ENCODE measurements around the gene TRAK2.

TRAK2 gene

DNA sequence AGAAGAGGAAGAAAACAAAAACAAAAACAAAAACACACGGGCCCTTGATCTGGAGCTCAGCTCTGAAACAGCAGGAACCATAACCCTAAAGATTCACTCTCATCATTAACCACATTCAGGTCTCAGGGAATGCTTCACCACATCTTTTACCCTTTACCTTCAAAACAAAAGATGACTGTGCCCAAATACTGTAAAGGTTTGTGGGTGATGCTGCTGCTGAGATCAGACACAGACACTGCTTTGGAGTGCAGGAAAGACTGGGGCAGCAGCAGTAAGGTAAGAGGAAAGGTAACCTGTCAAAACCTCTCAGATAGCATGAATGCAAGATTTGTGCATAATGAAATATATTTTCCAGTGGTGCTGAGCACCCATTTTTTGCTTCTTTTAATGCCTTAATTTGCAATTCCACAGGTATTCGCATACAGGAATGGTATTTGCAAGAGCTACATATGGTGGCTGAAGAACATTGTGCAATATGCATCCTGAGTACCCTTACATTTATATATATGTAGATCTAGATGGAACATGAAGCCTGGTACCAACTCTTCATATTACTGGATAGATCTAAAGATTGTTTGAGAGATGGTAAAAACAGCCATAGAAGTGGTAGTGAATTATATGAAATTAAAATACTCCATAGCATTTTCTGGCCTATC is 90.1 kb downstream of the TRAK2 start:
- no peak for DNase-seq (ENCODE audit: low read depth)

GRCh38 chr2:201360256-201360655 is 91.0 kb downstream of the TRAK2 start:
- no peak for DNase-seq (ENCODE audit: low read depth)

- DNase-seq (ENCODE audit: low read depth) = peak; percentile 58
Measured at GRCh38 chr2:201358684-201359083, 92.6 kb downstream of the TRAK2 start.

DNA sequence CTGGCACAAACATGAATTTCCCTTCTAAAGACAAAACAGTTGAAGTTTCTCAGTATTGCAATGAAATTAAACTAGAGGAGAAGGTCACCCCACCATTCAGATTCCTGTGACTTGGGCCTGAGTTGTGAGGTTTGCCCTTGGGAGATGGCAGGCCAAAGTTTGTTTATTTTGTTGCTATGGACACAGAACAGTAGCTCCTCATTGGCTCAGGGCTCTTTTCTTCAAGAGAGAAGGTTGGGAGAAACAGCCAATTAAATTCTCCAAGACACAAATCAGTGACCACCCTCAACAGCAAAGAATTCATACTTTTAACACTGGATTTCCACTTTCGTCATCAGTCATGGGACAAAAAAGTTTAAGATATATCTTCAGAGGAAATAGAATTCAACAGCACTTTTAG is 94.0 kb downstream of the TRAK2 start, which contains the start of gene FLACC1:
FLACC1 (minus strand) TSS at position 125 of the 400 bp plus-strand sequence. CDS start 5,941 bp downstream, outside the sequence.
- peak; percentile 87 for DNase-seq (ENCODE audit: low read depth)

DNA sequence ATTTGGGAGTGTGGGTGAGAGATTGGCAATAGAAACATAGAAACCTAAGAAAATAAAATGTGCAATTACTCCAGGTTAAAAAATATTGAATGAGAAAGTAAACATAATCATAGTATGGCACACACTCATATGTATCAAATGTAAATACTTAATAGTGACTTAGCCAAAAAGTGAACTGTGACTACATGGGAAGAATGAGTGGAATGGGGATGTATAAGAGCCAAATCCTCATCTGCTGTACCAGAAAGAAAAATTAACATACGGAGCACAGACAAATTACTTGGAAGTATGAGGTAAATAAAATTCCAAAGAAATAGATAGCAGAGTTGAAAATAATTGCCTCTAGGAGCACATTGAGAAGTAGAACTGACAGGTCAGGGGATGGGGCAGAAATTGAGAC is 98.1 kb downstream of the TRAK2 start:
- DNase-seq (ENCODE audit: low read depth) = peak; percentile 60

GRCh38 chr2:201350879-201351278 is 100.4 kb downstream of the TRAK2 start:
- no peak for DNase-seq (ENCODE audit: low read depth)

- no peak for DNase-seq (ENCODE audit: low read depth)
Measured at GRCh38 chr2:201349601-201350000, 101.7 kb downstream of the TRAK2 start.

GRCh38 chr2:201348758-201349157 is 102.5 kb downstream of the TRAK2 start:
- DNase-seq (ENCODE audit: low read depth) = no peak

GRCh38 chr2:201347138-201347537 is 104.1 kb downstream of the TRAK2 start:
- no peak for DNase-seq (ENCODE audit: low read depth)

DNA sequence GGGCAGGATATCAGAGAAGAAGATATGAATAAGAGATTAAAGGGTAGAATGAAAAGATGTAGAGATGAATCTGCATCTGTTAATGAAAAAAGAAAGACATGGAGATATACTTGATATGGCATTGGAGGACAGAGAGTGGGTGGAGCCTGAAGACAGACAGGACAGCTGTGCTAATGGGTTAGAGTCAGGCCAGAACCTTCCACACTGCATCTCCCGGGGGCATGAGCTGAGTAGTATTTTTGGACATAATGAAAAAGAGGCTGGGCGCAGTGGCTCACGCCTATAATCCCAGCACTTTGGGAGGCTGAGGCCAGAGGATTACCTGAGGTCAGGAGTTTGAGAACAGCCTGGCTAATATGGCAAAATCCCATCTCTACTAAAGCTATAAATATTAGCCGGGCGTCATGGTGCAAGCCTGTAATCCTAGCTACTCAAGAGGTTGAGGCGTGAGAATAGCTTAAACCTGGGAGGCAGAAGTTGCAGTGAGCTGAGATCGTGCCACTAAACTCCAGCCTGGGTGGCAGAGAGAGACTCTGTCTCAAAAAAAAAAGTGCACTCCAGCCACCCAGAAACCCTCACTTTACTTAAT is 105.5 kb downstream of the TRAK2 start:
- no peak for DNase-seq (ENCODE audit: low read depth)

- no peak for DNase-seq (ENCODE audit: low read depth)
Measured at GRCh38 chr2:201344663-201345366, 106.4 kb downstream of the TRAK2 start.

DNA sequence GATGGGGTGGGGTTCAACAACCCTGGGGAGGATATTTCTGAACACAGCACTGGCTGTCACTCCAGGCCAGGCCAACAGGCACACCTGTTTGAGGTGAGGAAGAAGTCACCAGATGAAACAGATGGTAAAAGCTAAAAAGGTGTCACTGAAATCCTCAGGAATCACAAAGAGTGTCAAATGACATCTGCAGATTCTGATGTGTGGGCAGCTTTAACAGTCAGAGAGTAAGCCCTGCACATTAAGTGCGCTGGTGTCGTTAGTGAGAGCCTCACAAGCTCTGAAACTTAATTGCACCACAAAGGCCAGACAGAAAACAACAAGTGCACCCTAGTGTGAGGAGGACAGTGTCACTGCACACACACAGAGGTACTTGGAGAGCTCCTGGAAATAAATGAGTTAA is 107.7 kb downstream of the TRAK2 start:
- no peak for DNase-seq (ENCODE audit: low read depth)

- DNase-seq (ENCODE audit: low read depth) = no peak
Measured at GRCh38 chr2:201342923-201343322, 108.3 kb downstream of the TRAK2 start.

GRCh38 chr2:201329409-201329808 is 121.8 kb downstream of the TRAK2 start:
- no peak for DNase-seq (ENCODE audit: low read depth)

DNA sequence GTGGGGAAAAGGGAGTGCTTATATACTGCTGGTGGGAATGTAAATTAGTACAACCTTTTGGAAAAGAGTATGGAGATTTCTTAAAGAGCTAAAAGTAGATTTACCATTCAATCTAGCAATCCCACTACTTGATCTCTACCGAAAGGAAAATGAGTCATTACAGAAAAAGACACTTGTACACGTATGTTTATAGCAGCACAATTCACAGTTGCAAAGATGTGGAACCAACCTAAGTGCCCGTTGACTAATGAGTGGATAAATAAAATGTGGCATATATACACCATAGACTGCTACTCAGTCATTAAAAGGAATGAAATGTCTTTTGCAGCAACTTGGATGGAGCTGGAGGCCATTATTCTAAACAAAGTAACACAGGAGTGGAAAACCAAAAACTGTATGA is 123.6 kb downstream of the TRAK2 start:
- DNase-seq (ENCODE audit: low read depth) = no peak
